SK-N-SH (cell line): ENCODE measurements around the gene PGP. TPM values are rescaled to one million over a fixed set of nuclear protein-coding genes. Genes with fewer than 3 reads are reported as not detected.

Source experiments
- CTCF ChIA-PET: fragments of 300-600, 350-600 bp; formaldehyde crosslinking; extraction: SDS; loops from one replicate; lab custom pipeline; 2021; lab: Yijun Ruan, JAX
- POLR2A ChIA-PET: fragments of 350-600 bp; sonication (Branson Sonifier 250); formaldehyde crosslinking; extraction: SDS; loops from one replicate; lab custom pipeline; 2020; ENCODE audit warnings: antibody characterized with exemption, inconsistent platforms; lab: Yijun Ruan, JAX
- DNase-seq: peaks from one replicate; pipeline ENCODE4 v3.0.0; 2012
- H2AFZ ChIP-seq: fragments of 200-600 bp; sonication (generic); 2 replicates; pipeline ENCODE4 v1.8.1; 2016; ENCODE audit warnings: antibody characterized with exemption, mild to moderate bottlenecking, low read depth
- H3F3A ChIP-seq: fragments of 200-600 bp; sonication (generic); replicated peaks from 2 replicates; pipeline ENCODE3; 2016; ENCODE audit warnings: antibody characterized with exemption, mild to moderate bottlenecking; ENCODE audit not compliant: insufficient read depth
- H3K27ac ChIP-seq, 2 experiments: fragments of 200-500 bp in 1 of 2; fragments of 200-600 bp in 1 of 2; sonication (Bioruptor generic) in 1 of 2; sonication (generic), shearing (Covaris generic) in 1 of 2; 2 replicates each; pipeline versions ENCODE4 v1.5.1 to v1.6.1; 2014 to 2016; ENCODE audit warnings: low read depth in 2 of 2, inconsistent platforms in 1 of 2, low read length in 1 of 2, mild to moderate bottlenecking in 1 of 2, mixed read lengths in 1 of 2
- H3K27me3 ChIP-seq: fragments of 200-600 bp; sonication (generic), shearing (Covaris generic); 2 replicates; pipeline ENCODE4 v1.6.1; 2016; ENCODE audit warnings: mixed run types; ENCODE audit not compliant: insufficient read depth
- H3K36me3 ChIP-seq, 2 experiments: fragments of 200-500 bp in 1 of 2; fragments of 200-600 bp in 1 of 2; sonication (Bioruptor generic) in 1 of 2; sonication (generic) in 1 of 2; replicated peaks in 1 of 2; 2 replicates each; pipeline versions ENCODE3 to v1.5.1; 2014 to 2016; ENCODE audit warnings: low read length in 1 of 2, mild to moderate bottlenecking in 1 of 2; ENCODE audit not compliant: insufficient read depth in 2 of 2, control insufficient read depth in 1 of 2
- H3K4me1 ChIP-seq, 2 experiments: fragments of 200-500 bp in 1 of 2; fragments of 200-600 bp in 1 of 2; sonication (Bioruptor generic) in 1 of 2; sonication (generic), shearing (Covaris generic) in 1 of 2; 2 replicates each; pipeline versions ENCODE4 v1.5.1 to v1.6.1; 2014 to 2016; ENCODE audit warnings: low read depth in 1 of 2, low read length in 1 of 2, mixed run types in 1 of 2; ENCODE audit not compliant: insufficient read depth in 2 of 2, control insufficient read depth in 1 of 2
- H3K4me2 ChIP-seq: fragments of 200-600 bp; sonication (generic), shearing (Covaris generic); 2 replicates; pipeline ENCODE4 v1.6.1; 2017; ENCODE audit warnings: mixed run types
- H3K4me3 ChIP-seq, 2 experiments: fragments of 200-500 bp in 1 of 2; fragments of 200-600 bp in 1 of 2; sonication (Bioruptor generic) in 1 of 2; sonication (generic), shearing (Covaris generic) in 1 of 2; 2 replicates each; pipeline versions ENCODE4 v1.5.1 to v1.8.1; 2014 to 2016; ENCODE audit warnings: low read depth in 2 of 2, inconsistent platforms in 1 of 2, low read length in 1 of 2, mild to moderate bottlenecking in 1 of 2, mixed read lengths in 1 of 2, moderate library complexity in 1 of 2
- H3K79me2 ChIP-seq: fragments of 200-600 bp; sonication (generic); 2 replicates; pipeline ENCODE4 v1.8.1; 2017; ENCODE audit warnings: mild to moderate bottlenecking; ENCODE audit not compliant: insufficient read depth
- H3K9ac ChIP-seq: fragments of 200-600 bp; sonication (generic); 2 replicates; pipeline ENCODE4 v1.6.1; 2017; ENCODE audit warnings: mixed run types
- H3K9me2 ChIP-seq: fragments of 200-600 bp; sonication (generic); 2 replicates; pipeline ENCODE4 v1.6.1; 2017; ENCODE audit warnings: mixed run types
- H3K9me3 ChIP-seq: fragments of 200-600 bp; sonication (generic); 2 replicates; pipeline ENCODE4 v1.6.1; 2017; ENCODE audit warnings: mixed run types, mild to moderate bottlenecking, moderate library complexity
- H4K20me1 ChIP-seq: fragments of 200-600 bp; sonication (generic); 2 replicates; pipeline ENCODE4 v1.6.1; 2017; ENCODE audit warnings: mild to moderate bottlenecking, mixed run types; ENCODE audit not compliant: insufficient read depth
- CHD2 ChIP-seq: fragments of 150-350 bp; IDR thresholded peaks from 2 replicates; pipeline ENCODE4 v1.6.1; 2018; ENCODE audit warnings: low read length; ENCODE audit not compliant: partially characterized antibody
- ELF1 ChIP-seq: IDR thresholded peaks from 2 replicates; pipeline ENCODE4 v1.4.0; 2012
- EP300 ChIP-seq, 2 experiments: IDR thresholded peaks; 2 replicates each; pipeline versions ENCODE4 v1.4.0 to v1.6.1; 2012; ENCODE audit warnings: borderline replicate concordance in 1 of 2, low read depth in 1 of 2, low read length in 1 of 2
- FOSL2 ChIP-seq: IDR thresholded peaks from 2 replicates; pipeline ENCODE4 v1.4.0; 2012; ENCODE audit warnings: low read depth, mild to moderate bottlenecking, moderate library complexity, borderline replicate concordance
- FOXJ3 ChIP-seq: sonication (generic); formaldehyde crosslinking; IDR thresholded peaks from 2 replicates; pipeline ENCODE4 v1.5.1; 2020; ENCODE audit warnings: mild to moderate bottlenecking, missing genetic modification reagents
- FOXM1 ChIP-seq: IDR thresholded peaks from 2 replicates; pipeline ENCODE4 v1.4.0; 2012; ENCODE audit warnings: low read depth, mild to moderate bottlenecking
- GATA2 ChIP-seq: sonication (generic); formaldehyde crosslinking; IDR thresholded peaks from 2 replicates; pipeline ENCODE4 v1.5.0; 2020; ENCODE audit warnings: mild to moderate bottlenecking, missing genetic modification reagents
- JUND ChIP-seq: IDR thresholded peaks from 2 replicates; pipeline ENCODE4 v1.4.0; 2012
- MXI1 ChIP-seq: IDR thresholded peaks from 2 replicates; pipeline ENCODE4 v1.6.1; 2012; ENCODE audit warnings: mild to moderate bottlenecking, low read depth, low read length, improper control_type of control experiment
- NFIC ChIP-seq: IDR thresholded peaks from 2 replicates; pipeline ENCODE4 v1.4.0; 2012; ENCODE audit warnings: borderline replicate concordance
- POLR2AphosphoS5 ChIP-seq: IDR thresholded peaks from 2 replicates; pipeline ENCODE4 v1.6.1; 2012; ENCODE audit warnings: low read depth, low read length
- RFX5 ChIP-seq: IDR thresholded peaks from 2 replicates; pipeline ENCODE4 v1.6.1; 2012; ENCODE audit warnings: mild to moderate bottlenecking, improper control_type of control experiment, low read length
- TAF1 ChIP-seq: IDR thresholded peaks from 2 replicates; pipeline ENCODE4 v1.6.1; 2012; ENCODE audit warnings: low read depth, mild to moderate bottlenecking, low read length, moderate library complexity, borderline replicate concordance
- TEAD4 ChIP-seq: IDR thresholded peaks from 2 replicates; pipeline ENCODE4 v1.4.0; 2012; ENCODE audit warnings: mild to moderate bottlenecking, borderline replicate concordance; ENCODE audit not compliant: insufficient read depth
- USF1 ChIP-seq: IDR thresholded peaks from 2 replicates; pipeline ENCODE4 v1.4.0; 2012; ENCODE audit warnings: low read depth, borderline replicate concordance
- YY1 ChIP-seq: IDR thresholded peaks from 2 replicates; pipeline ENCODE4 v1.4.0; 2012; ENCODE audit warnings: low read depth, mild to moderate bottlenecking
- WGBS: methylation state at CpG from one replicate; pipeline ENCODE4 v1.1.6; 2017; ENCODE audit warnings: low lambda C conversion rate; 5-methylcytosine and 5-hydroxymethylcytosine counted together
- polyA plus RNA-seq, 3 experiments: library from polyadenylated mRNA; depleted of rRNA; stranded (reverse); fragments of >200 nt; gene quantifications; 2 replicates each; pipeline ENCODE4 v1.2.3, GENCODE V29; 2012
- TF ChIP-seq, protein P1 (sequence below): fragments of 150-350 bp; IDR thresholded peaks from 2 replicates; pipeline ENCODE4 v1.6.1; 2017; ENCODE audit warnings: antibody characterized with exemption, low read length, low read depth, borderline replicate concordance
- TF ChIP-seq, protein P2 (sequence below): IDR thresholded peaks from 2 replicates; pipeline ENCODE4 v1.4.0; 2012; ENCODE audit warnings: low read depth

The PGP gene
- polyA plus RNA-seq, 1 of the 3 experiments (the other 2 are of a cell fraction): 10.3 TPM

DNA sequence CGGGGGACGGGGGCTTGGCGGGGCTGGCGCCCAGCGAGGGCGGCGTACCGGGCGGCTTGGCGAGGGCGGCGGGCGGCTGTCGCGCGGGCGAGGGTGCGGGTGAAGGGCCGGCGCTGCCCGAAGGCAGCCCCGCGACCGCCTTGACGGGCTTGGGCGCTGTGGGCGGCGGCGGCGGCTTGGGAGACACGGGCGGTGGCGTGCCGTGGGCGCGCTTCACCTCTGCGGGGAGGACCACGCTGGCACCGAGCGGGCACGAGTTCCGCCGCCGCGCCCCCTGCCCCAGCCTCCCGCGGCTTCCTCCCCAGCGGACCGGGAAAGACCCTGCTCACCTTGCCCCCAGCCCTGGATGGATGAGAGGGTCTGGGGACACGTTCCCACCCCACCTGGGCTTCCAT lies 35.5 kb downstream of the PGP start:
- no peak overlapping the region for H3K4me3 ChIP-seq
- no peaks in the 10 kb centered on the region for H3K9me2 ChIP-seq
- H4K20me1 ChIP-seq: no peaks in the 10 kb centered on the region
- peaks cover 0 to 39% of the 10 kb centered on the region in 2 experiments for H3K36me3 ChIP-seq
- POLR2A ChIA-PET: no interaction called here
- CTCF ChIA-PET: interaction anchor here (2.1 kb wide), 1 partner anchor 16 kb away, joined by 5 read pairs; no protein-coding TSS in a partner anchor
- no peaks in the 10 kb centered on the region for H3K27me3 ChIP-seq
- H3K9ac ChIP-seq: no peak overlapping the region
- H3K9me3 ChIP-seq: no peaks in the 10 kb centered on the region
- DNase-seq: no peak
- no peak overlapping the region for H3K27ac ChIP-seq
- H3K4me2 ChIP-seq: no peak overlapping the region
- TF ChIP-seq FOXJ3 (CRISPR knock-in tag) (no peak), TAF1 (no peak), EP300 (IDR thresholded peaks at IDR 0.05; ENCODE audit: borderline replicate concordance in 1 of 2, low read depth in 1 of 2, low read length in 1 of 2) (no peak), TEAD4 (no peak), JUND (no peak), POLR2AphosphoS5 (no peak), MXI1 (no peak), FOXM1 (no peak), FOSL2 (no peak)
- TF ChIP-seq, protein P1, sequence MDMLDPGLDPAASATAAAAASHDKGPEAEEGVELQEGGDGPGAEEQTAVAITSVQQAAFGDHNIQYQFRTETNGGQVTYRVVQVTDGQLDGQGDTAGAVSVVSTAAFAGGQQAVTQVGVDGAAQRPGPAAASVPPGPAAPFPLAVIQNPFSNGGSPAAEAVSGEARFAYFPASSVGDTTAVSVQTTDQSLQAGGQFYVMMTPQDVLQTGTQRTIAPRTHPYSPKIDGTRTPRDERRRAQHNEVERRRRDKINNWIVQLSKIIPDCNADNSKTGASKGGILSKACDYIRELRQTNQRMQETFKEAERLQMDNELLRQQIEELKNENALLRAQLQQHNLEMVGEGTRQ: no peak
- TF ChIP-seq, protein P2, sequence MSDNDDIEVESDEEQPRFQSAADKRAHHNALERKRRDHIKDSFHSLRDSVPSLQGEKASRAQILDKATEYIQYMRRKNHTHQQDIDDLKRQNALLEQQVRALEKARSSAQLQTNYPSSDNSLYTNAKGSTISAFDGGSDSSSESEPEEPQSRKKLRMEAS: no peak
- H3K4me1 ChIP-seq: no peaks in the 10 kb centered on the region
- H2AFZ ChIP-seq: no peak overlapping the region
- 98% methylated on average over 38 of the region's 50 CpGs for WGBS
- H3K79me2 ChIP-seq: no peaks in the 10 kb centered on the region
- no peaks in the 10 kb centered on the region for H3F3A ChIP-seq

GRCh38 chr16:2178321-2179106 lies 36.1 kb downstream of the PGP start:
- Histone ChIP-seq H3K27ac (no peak overlapping the region), H3K4me3 (no peak overlapping the region), H3F3A (no peaks in the 10 kb centered on the region), H3K4me1 (no peaks in the 10 kb centered on the region), H3K9me2 (no peaks in the 10 kb centered on the region), H3K79me2 (no peaks in the 10 kb centered on the region), H3K9ac (no peak overlapping the region), H2AFZ (no peak overlapping the region), H4K20me1 (no peaks in the 10 kb centered on the region), H3K4me2 (no peak overlapping the region), H3K27me3 (no peaks in the 10 kb centered on the region), H3K9me3 (no peaks in the 10 kb centered on the region), H3K36me3 (peaks cover 0 to 44% of the 10 kb centered on the region in 2 experiments)
- ChIA-PET CTCF (interaction anchor here (1.0 kb wide), 1 partner anchor 25 kb away, joined by 3 read pairs; no protein-coding TSS in a partner anchor), POLR2A (no interaction called here)
- DNase-seq: peak; percentile 73
- TF ChIP-seq FOXJ3 (CRISPR knock-in tag) (no peak), NFIC (no peak), CHD2 (no peak), FOSL2 (no peak), EP300 (IDR thresholded peaks at IDR 0.05; ENCODE audit: borderline replicate concordance in 1 of 2, low read depth in 1 of 2, low read length in 1 of 2) (no peak), TEAD4 (no peak), MXI1 (no peak), GATA2 (CRISPR knock-in tag) (no peak), RFX5 (no peak), USF1 (no peak), JUND (no peak), YY1 (no peak), ELF1 (no peak)
- TF ChIP-seq, protein P1: no peak
- 90% methylated on average over 106 of the region's 106 CpGs for WGBS
